PFSK-1 (cell line): Measurements from ENCODE around the gene HJURP.

Source experiments
- FOXP2 ChIP-seq: optimal IDR thresholded peaks from 2 replicates; pipeline ENCODE3; 2011; ENCODE audit warnings: borderline replicate concordance, control low read depth, inconsistent platforms; ENCODE audit not compliant: insufficient read depth; ENCODE audit errors: extremely low read length, extremely low read depth
- POLR2AphosphoS5 ChIP-seq: IDR thresholded peaks from 2 replicates; pipeline ENCODE4 v1.6.1; 2012; ENCODE audit warnings: low read depth, mild to moderate bottlenecking, control low read depth, low read length, moderate library complexity
- SIN3A ChIP-seq: IDR thresholded peaks from 2 replicates; pipeline ENCODE4 v1.6.1; 2012; ENCODE audit warnings: mild to moderate bottlenecking, low read length, moderate library complexity, borderline replicate concordance; ENCODE audit not compliant: insufficient read depth
- TAF1 ChIP-seq: IDR thresholded peaks from 2 replicates; pipeline ENCODE4 v1.6.1; 2012; ENCODE audit warnings: low read length, control low read depth, borderline replicate concordance; ENCODE audit not compliant: insufficient read depth
- TF ChIP-seq, protein P1 (sequence below), 2 experiments: IDR thresholded peaks; 2 replicates each; pipeline versions ENCODE4 v1.6.1 to v1.8.0; 2011 to 2012; ENCODE audit warnings: low read depth in 2 of 2, low read length in 2 of 2, control low read depth in 1 of 2, inconsistent platforms in 1 of 2, mild to moderate bottlenecking in 1 of 2, moderate library complexity in 1 of 2; ENCODE audit not compliant: insufficient read depth in 1 of 2

HJURP gene

DNA sequence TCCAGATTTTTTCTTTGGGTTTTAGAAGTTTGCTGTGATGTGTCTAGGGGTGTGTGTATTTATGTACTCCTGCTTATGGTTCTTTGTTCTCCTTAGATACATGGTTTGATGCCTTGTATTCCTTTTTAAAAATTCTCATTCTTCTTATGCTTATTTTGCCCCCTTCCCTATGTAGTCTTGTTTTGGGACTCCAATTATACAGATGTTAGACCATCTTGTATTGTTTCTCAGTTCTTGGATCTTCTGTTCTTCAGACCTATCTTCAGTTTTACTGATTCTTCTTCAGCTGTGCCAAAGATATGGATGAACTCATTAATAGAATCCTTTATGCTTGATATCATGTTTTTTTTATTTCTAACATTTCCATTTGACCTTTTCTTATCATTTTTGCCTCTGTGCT lies 28.0 kb upstream of the HJURP start:
- no peak for TF ChIP-seq POLR2AphosphoS5
- no peak for TF ChIP-seq SIN3A
- no peak for TF ChIP-seq FOXP2
- TF ChIP-seq TAF1, result no peak
- TF ChIP-seq, protein P1, sequence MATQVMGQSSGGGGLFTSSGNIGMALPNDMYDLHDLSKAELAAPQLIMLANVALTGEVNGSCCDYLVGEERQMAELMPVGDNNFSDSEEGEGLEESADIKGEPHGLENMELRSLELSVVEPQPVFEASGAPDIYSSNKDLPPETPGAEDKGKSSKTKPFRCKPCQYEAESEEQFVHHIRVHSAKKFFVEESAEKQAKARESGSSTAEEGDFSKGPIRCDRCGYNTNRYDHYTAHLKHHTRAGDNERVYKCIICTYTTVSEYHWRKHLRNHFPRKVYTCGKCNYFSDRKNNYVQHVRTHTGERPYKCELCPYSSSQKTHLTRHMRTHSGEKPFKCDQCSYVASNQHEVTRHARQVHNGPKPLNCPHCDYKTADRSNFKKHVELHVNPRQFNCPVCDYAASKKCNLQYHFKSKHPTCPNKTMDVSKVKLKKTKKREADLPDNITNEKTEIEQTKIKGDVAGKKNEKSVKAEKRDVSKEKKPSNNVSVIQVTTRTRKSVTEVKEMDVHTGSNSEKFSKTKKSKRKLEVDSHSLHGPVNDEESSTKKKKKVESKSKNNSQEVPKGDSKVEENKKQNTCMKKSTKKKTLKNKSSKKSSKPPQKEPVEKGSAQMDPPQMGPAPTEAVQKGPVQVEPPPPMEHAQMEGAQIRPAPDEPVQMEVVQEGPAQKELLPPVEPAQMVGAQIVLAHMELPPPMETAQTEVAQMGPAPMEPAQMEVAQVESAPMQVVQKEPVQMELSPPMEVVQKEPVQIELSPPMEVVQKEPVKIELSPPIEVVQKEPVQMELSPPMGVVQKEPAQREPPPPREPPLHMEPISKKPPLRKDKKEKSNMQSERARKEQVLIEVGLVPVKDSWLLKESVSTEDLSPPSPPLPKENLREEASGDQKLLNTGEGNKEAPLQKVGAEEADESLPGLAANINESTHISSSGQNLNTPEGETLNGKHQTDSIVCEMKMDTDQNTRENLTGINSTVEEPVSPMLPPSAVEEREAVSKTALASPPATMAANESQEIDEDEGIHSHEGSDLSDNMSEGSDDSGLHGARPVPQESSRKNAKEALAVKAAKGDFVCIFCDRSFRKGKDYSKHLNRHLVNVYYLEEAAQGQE (IDR thresholded peaks at IDR 0.05; ENCODE audit: insufficient read depth in 1 of 2, low read depth in 2 of 2, low read length in 2 of 2), result no peak

- TF ChIP-seq FOXP2 (no peak), TAF1 (no peak), SIN3A (no peak), POLR2AphosphoS5 (no peak)
- TF ChIP-seq, protein P1 (IDR thresholded peaks at IDR 0.05; ENCODE audit: insufficient read depth in 1 of 2, low read depth in 2 of 2, low read length in 2 of 2), result no peak
These were observed 17.1 kb upstream of the HJURP start for GRCh38 chr2:233871432-233871831.

DNA sequence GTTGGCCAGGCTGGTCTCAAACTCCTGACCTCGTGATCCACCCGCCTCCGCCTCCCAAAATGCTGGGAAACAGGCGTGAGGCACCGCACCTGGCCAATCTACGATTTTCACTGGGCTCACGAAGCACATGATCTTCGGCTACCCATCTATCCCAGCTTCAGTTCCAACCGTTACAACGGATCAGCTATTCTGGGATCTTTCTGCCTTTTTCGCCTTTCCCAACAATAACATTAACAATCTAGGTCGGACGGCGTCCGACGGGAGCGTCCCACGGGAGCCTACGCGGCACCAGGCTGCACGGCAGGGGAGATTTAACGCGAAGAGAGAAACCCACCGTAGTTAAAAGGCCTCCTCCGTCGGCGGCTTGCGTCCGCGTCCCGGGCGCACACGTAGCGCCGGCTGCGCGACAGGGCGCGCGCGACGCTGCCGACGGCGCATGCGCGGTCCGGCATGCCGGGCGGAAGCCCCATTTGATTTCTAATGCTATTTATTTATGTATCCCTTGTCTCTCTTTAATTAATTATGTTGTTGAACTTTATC lies 13.7 kb upstream of the HJURP start, which contains the start of gene MSL3B:
TSS of gene MSL3B (minus strand) at position 394 of the 540 bp plus-strand sequence.
- TF ChIP-seq POLR2AphosphoS5, result peak; percentile 63
- TF ChIP-seq FOXP2, result no peak

- no peak for TF ChIP-seq POLR2AphosphoS5
- TF ChIP-seq TAF1, result no peak
- no peak for TF ChIP-seq SIN3A
- TF ChIP-seq, protein P1 (IDR thresholded peaks at IDR 0.05; ENCODE audit: insufficient read depth in 1 of 2, low read depth in 2 of 2, low read length in 2 of 2), result no peak
- TF ChIP-seq FOXP2, result no peak
These were observed 12.1 kb upstream of the HJURP start for GRCh38 chr2:233866479-233866878.

GRCh38 chr2:233865838-233866237 lies 11.5 kb upstream of the HJURP start:
- no peak for TF ChIP-seq FOXP2
- no peak for TF ChIP-seq POLR2AphosphoS5
- no peak for TF ChIP-seq TAF1
- no peak for TF ChIP-seq SIN3A
- TF ChIP-seq, protein P1 (IDR thresholded peaks at IDR 0.05; ENCODE audit: insufficient read depth in 1 of 2, low read depth in 2 of 2, low read length in 2 of 2), result no peak
